ENCODE results near the gene GPR160. TPM values are rescaled to one million over a fixed set of nuclear protein-coding genes. Genes with fewer than 3 reads are reported as not detected.

GPR160 gene
- total and polyA plus RNA-seq, 9 of the 15 experiments (the other 6 are each of a cell fraction or from before 2014, with no cell fraction given): 1.3 to 10.5 (median 8.3) TPM

- TF ChIP-seq, protein P1, sequence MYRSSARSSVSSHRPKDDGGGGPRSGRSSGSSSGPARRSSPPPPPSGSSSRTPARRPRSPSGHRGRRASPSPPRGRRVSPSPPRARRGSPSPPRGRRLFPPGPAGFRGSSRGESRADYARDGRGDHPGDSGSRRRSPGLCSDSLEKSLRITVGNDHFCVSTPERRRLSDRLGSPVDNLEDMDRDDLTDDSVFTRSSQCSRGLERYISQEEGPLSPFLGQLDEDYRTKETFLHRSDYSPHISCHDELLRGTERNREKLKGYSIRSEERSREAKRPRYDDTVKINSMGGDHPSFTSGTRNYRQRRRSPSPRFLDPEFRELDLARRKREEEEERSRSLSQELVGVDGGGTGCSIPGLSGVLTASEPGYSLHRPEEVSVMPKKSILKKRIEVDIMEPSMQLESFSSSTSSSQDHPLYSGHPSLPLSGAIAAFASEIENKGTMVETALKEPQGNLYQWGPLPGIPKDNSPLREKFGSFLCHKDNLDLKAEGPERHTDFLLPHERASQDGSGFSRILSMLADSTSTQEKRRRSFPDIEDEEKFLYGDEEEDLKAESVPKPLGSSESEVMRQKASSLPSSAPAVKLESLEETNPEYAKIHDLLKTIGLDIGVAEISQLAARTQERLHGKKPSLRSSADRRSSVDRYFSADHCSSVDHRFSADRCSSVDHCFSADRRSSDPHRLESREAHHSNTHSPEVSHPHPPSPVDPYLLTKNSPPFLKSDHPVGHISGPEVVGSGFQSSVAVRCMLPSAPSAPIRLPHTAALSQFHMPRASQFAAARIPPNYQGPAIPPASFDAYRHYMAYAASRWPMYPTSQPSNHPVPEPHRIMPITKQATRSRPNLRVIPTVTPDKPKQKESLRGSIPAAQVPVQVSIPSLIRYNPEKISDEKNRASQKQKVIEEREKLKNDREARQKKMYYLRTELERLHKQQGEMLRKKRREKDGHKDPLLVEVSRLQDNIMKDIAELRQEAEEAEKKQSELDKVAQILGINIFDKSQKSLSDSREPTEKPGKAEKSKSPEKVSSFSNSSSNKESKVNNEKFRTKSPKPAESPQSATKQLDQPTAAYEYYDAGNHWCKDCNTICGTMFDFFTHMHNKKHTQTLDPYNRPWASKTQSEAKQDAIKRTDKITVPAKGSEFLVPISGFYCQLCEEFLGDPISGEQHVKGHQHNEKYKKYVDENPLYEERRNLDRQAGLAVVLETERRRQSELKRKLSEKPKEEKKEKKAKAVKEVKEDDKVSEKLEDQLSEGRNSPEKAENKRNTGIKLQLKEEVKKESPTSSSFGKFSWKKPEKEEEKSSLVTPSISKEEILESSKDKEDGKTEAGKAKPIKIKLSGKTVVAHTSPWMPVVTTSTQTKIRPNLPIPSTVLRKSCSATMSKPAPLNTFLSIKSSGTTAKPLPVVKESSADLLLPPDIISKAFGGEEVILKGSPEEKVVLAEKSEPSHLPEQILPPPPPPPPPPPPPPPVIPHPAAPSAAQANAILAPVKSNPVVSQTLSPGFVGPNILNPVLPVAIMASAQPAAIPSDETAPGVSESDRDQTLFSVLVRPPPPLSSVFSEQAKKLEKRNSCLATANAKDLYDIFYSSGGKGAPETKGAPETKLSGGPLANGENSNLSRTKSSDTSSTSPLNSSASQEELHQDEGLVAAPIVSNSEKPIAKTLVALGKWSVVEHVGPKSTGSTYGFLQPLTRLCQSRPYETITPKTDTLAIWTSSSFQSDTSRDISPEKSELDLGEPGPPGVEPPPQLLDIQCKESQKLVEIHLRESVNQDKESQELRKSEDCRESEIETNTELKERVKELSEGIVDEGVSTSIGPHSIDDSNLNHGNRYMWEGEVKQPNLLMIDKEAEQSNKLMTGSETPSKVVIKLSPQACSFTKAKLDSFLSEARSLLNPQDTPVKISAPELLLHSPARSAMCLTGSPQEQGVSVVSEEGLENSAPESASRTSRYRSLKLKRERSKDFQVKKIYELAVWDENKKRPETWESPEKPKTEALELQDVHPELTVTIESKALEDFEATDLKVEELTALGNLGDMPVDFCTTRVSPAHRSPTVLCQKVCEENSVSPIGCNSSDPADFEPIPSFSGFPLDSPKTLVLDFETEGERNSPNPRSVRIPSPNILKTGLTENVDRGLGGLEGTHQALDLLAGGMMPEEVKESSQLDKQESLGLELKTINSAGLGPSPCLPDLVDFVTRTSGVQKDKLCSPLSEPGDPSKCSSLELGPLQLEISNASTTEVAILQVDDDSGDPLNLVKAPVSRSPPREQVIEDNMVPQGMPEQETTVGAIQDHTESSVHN (IDR thresholded peaks at IDR 0.05; ENCODE audit: borderline replicate concordance in 1 of 2, low read depth in 1 of 2): no peak
- TF ChIP-seq, protein P2, sequence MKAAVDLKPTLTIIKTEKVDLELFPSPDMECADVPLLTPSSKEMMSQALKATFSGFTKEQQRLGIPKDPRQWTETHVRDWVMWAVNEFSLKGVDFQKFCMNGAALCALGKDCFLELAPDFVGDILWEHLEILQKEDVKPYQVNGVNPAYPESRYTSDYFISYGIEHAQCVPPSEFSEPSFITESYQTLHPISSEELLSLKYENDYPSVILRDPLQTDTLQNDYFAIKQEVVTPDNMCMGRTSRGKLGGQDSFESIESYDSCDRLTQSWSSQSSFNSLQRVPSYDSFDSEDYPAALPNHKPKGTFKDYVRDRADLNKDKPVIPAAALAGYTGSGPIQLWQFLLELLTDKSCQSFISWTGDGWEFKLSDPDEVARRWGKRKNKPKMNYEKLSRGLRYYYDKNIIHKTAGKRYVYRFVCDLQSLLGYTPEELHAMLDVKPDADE (conservative IDR thresholded peaks at IDR 0.05; ENCODE audit: control insufficient read depth, low read depth, low read length): no peak
- TF ChIP-seq ZNF263 (CRISPR knock-in tag; IDR thresholded peaks at IDR 0.05; ENCODE audit: borderline replicate concordance) (no peak), SMAD4 (CRISPR knock-in tag; conservative IDR thresholded peaks at IDR 0.05) (peak; percentile 64; the same call in 1 of the 2 replicates), SIN3B (IDR thresholded peaks at IDR 0.05; ENCODE audit: low read depth) (no peak), CBX3 (IDR thresholded peaks at IDR 0.05; ENCODE audit: borderline replicate concordance in 1 of 2, low read length in 2 of 2) (peak in 1 of 2 experiments; percentile 34; a peak in 1 of 3 replicates), TCF7 (IDR thresholded peaks at IDR 0.05; ENCODE audit: borderline replicate concordance) (no peak), TBP (optimal IDR thresholded peaks at IDR 0.05; ENCODE audit: low read depth, low read length) (peak; percentile 36), FOXM1 (IDR thresholded peaks at IDR 0.05; ENCODE audit: low read depth) (no peak), FOXM1 (CRISPR knock-in tag; IDR thresholded peaks at IDR 0.05; ENCODE audit: low read depth) (no peak), RFX5 (IDR thresholded peaks at IDR 0.05; ENCODE audit: low read depth, low read length) (no peak), FOXK2 (conservative IDR thresholded peaks at IDR 0.05 in 1 of 2, IDR thresholded peaks at IDR 0.05 in 1 of 2; ENCODE audit: low read depth in 2 of 2) (peak in 1 of 2 experiments; percentile 44; a peak in 1 of 4 replicates), YY1 (IDR thresholded peaks at IDR 0.05; ENCODE audit: borderline replicate concordance in 1 of 3, control insufficient read depth in 1 of 3, extremely low read depth in 1 of 3, insufficient read depth in 3 of 3, insufficient read length in 1 of 3, insufficient replicate concordance in 2 of 3, low read depth in 1 of 3, low read length in 2 of 3) (peak in 1 of 3 experiments; percentile 35), MXD1 (CRISPR knock-in tag; IDR thresholded peaks at IDR 0.05; ENCODE audit: borderline replicate concordance, poor library complexity, severe bottlenecking) (no peak)
These were observed at the start of gene GPR160 (continued) for GRCh38 chr3:170037463-170038433.

Data from K562 (cell line).